GM19324 (cell line): ENCODE measurements around the gene MCM3.
A peak's percentile ranks its signal among the peaks of the same experiment; 100 is the strongest.

ENCODE experiments used
- ATAC-seq: cut with Tn5 transposase; IDR thresholded peaks from one replicate; pipeline ENCODE4 v1.9.1; 2021; ENCODE audit warnings: mild to moderate bottlenecking, moderate library complexity; ENCODE audit not compliant: unreplicated experiment, low FRiP score

The MCM3 gene

DNA sequence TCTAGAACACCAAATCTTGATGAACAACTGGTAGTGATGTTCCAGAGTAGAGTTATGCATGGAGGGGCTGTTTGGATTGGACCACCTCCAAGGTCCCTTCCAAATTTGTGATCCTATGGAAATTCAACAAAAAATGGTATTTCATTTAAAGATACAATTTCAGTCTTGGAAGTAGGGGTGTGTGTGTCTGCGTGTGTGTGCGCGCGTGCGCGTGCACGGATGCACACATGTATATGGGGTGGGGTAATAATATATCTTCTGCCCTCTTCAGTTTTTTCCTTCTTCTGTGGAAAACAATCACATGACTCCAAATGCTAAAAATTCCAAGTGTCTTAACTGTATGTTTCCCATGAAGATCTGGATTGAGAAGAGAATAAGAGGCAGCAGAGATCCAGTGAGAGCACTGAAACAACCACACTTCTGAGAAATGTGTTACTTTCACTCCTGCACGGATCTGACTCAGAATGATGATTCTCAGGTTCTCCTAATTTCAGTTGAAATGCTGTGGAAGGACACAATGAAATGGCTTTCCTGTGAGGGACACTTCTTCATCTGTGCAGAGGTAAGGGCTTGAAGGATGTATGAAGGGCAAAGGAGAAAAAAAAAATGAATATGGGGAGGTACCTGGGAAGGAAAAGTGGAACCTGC lies 29.7 kb downstream of the MCM3 start:
- no peak for ATAC-seq

DNA sequence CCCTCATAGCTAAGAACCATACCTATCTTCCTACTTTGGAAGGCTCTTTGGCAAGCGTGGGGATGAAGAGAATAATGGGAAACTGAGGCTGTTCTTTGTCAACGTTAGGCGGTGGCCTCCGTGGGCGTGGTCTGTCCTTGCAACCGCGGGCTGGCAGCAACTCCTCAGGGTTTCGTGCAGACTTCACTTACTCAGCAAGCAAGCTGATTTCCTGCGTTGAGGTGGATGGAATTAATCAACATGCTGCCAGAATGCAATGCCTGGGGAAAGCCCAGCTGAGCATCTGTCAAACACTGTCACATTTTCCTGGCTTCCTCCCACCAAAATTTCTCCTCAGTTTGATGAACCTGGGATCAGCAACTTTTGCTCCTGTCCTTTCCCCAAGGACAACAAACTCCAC lies 31.0 kb downstream of the MCM3 start:
- no peak for ATAC-seq

DNA sequence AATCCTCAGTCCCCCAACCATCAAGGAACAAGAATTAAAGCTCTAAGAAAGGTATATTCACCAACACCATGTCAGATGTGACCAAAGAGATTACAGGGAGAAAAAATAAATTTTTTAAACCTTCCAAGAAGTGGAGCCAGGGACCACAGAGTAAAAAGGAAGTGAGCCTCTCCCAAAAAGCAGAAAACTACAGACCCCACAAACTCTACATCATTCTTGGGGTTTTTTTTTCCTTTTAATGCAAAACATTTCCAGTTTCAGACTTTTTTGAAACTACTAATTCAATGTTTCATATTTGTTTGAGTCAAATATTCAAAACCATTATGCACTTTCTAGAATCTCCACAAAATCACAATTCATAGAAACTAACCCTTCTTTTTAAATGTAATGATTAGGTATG lies 33.4 kb downstream of the MCM3 start:
- no peak for ATAC-seq

DNA sequence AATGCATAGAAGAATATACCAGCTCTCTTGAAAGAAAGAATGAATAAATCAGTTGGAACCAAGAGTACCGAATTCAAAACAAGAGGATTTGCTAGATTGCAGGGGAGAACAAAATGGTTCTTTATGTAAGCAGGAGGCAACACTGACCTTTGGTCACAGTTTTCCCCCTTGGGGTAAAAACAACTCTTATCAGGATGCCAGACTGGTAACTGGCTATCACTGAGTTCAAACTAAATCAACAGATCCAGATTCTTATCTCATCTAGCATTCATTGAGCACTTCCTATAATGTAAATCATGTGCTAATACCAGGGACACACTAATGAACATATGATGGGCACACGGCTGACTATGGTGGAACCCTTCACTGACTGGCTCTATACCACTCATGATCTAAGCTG lies 35.5 kb downstream of the MCM3 start:
- ATAC-seq: no peak

DNA sequence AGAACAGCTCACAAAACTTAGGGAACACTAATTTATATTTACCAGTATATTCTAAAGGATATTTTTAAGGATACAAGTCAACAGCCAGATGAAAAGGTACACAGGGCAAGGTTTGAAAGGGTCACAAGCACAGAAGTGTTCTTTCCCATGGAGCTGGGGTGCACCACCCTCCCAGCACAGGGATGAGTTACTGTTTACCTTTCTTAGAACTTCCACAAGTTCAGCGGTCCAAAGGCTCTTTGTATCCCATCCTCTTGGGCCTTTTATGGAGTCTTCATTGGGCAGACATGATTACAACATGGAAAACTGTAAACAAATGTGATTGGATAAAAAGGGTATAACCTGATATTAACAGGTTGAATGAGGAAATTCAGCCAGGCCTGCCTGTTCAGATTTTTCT lies 39.1 kb downstream of the MCM3 start:
- no peak for ATAC-seq

DNA sequence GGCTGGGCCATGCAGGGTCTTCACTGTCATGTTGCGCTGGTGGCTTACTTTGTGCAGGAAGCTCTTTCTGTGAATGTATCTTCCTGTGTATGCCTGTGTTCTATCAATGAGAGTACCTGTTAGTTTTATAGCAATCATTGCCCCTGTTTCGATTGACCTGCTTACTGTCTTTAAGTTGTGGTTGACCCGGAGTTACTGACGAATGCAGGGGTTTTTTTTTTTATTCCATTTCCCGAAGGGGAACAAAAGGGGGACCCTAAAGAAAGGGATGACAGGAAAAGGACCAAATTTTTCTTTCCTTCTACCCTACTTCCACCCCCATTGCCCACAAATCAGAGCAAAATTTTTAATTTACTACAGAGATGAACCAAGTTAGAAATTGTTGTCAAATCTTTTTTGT lies 40.1 kb downstream of the MCM3 start, which contains the start of gene IL17F:
Gene IL17F, minus strand, starts transcription at position 101 of the 400 bp plus-strand sequence. Its CDS starts 71 bp downstream, at position 30.
- ATAC-seq: no peak

DNA sequence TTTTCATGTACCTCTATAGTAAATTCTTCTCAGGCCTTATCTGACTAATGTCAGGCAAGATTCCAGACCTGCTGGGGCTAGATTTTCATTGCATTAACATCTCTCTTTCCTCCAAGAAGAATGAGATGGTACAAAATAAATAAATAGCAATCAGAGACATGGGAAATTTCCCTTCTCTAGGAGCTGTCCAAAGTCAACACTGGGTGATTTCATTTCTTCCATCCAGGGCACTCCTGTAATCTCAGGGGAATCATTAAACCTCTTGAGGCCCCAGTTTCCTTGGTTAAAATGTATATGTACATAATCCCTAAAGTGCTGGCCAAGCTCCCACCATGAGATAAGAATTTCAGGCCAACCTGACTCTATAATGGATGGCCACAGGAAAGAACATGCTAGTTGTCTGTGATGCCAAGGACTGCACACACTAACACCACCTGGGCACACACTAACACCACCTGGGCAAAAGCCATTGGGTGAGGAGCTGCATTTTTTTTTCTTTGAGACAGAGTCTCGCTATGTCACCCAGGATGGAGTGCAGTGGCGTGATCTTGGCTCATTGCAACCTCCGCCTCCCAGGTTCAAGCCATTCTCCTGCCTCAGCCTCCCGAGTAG lies 41.2 kb downstream of the MCM3 start:
- ATAC-seq: no peak

DNA sequence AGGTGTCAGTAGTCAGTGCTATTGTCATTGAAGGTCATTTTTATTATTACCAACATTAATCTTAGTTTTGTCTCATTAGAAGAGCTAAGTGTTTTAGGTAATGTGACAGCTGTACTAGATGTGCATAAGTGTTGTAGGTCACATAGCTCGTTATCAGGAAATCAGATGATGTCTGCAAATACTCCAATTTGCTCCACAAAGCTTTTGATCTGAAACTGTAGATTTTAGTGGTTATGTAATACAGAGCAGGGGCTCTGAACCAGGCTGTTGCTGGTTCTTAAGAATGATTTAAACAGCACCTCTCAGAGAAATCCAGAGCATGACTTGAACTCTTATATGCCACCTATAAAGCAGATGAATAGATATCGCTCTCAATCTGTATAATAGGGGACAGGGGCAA lies 42.7 kb downstream of the MCM3 start:
- ATAC-seq: no peak

DNA sequence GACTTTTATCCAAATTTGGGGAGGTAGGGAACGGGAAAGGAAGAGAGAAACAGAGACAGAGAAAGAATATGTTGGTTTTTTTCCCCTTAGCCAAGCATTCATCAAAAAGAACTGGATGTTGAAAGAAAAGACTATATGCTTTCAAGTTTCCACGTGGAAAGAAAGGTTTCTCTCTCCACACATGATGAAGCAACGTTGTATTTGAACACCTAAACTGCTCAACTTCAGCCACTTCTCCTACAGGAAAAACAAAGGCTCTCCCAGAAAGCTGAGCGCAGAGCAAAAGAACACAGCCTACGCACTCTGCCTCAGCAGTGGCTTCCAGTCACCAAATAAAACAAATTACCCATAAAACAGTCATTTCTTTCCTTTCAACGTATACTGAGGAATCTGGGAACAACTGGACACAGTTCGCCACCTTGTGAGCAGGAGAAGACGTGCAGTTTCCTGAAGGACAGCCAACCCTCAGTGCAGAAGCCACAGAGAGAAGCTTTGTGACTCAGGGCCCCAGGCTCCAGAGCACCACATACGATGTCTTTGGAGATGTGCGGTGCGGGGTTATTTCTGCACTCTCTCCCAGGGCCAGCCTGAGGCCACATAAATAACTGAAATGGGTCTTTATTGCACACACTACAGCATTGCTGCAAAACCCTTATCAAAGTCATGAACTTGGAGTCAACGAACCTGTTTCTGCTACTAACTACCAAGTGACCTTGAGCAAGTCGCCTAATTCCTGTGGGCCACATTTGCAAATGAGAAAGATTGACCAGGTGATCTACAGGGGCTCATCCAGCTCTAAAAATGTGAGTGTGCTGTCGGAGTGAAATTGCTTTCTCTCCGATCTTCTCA lies 50.3 kb downstream of the MCM3 start:
- no peak for ATAC-seq

DNA sequence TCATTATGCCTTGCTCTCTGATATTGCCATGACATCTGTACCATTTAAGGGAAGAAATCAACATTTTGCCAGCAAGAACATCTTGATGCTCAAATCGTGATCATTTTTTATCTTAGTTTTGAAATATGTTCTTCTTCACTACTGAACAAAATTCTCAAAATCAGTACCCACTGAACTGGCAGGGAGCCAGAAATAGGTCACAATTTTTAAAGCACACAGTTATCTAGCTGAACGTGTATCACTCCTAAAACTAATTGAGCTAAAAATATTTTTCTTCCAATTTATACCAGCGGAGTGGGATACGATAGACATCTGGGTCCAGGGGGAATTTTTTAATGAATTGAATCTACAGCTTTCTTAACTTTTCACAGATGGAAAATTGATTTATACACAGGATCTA lies 51.5 kb downstream of the MCM3 start:
- no peak for ATAC-seq

DNA sequence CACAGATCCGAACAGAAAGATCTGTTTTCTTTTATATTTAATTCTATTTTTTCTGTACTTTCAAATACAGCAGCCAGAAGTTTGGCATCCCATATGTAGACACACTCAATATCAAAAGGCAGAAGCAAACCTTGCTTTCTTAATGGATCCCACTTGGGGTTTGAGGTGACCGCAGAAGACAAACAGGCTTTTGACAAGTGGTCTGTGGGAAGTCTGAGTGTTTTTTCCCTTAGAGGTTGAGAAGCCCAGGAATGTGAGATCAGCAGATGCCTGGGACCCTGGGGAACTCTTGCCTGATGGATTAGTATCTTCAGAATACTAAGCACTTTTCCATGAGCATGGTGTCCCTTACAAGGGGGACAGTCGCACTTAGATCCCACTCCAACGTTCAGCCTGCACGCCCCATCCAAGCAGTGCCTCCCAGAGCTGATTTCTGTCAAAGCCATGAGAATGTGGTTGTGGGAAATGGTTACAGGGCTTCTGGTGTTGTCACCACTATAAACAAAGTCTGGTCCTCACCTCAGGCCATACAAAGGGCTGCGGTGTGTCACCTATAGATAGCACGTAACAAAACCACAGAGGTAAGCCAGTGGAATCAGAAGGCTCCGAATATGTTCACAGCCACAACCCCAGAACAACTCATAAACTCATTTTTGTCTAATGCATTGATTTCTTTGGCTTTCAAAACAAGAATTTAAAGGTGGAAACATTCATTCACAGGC lies 53.0 kb downstream of the MCM3 start:
- no peak for ATAC-seq

DNA sequence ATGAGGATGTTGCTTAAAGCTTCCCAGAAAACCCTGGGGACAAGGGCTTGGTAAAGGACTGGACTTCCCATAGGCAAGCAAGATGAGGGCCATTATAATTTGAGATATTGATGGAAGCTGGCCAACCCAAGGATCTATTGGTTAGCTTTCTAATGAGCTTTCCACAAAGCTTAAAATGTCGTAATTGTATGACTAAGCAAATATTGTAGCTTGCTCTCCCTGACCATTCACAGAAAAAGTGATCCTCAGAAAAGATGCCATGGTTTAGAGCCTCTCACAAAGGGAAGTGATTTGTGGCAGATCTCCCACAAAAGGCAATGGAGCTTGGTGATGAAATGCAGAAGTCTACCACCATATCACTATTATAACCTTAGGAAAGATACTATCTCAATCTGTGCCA lies 53.9 kb downstream of the MCM3 start:
- ATAC-seq: no peak

DNA sequence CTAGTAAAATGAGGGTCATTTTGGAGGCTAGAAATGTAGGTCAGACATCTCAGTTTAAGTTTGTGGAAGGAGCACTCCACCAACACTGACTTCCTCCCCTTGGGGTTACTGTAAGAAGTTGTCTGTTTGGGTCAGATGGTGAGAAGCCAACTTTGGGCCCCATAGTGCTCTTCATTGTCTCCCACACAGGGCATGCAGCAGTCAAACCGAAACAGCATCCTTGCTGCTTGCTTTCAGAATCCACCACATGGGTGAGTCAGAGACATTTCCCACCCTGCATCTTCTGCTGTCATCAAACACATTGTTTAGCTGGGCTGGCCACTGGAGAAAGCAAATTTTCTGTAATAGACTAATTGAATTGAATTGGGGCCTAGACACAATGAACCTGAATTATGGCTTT lies 57.0 kb downstream of the MCM3 start:
- ATAC-seq: peak; percentile 94

DNA sequence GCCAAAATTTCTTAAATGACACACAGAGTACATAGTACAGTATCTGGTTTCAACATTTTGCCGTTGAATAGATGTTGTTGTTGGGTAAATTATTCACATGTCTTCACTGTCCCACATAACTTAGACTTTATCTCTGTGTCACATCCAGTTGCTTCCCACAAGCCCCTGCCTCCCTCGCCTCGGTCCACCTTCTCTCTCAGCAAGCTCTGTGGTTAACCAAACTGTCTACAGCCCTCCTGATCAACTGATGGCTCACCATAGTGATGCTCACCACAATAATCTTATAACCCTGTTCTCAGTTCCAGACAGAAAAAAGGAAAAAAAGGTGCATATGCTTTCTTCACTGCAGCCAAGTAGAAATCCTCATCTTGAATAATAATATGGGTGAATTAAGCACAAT lies 63.2 kb downstream of the MCM3 start:
- no peak for ATAC-seq

DNA sequence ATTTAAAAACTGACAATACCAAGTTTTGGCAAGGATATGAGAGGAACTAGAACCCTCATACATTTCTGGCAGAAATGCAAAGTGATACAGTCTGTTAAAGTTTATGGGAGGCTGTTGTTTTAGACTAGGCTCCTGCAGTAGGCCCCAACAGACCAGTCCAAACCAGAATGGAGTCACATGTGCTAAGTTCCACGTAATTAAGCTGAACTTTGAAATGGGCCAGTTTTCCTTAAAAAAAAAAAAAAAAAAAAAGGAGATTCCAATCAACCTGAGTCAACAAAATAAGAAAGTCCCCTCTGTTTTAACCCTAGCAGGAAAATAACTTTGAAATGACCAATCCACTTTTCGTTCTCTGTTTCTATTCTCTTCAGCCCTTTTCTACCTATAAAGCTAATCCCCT lies 66.8 kb downstream of the MCM3 start:
- ATAC-seq: no peak

DNA sequence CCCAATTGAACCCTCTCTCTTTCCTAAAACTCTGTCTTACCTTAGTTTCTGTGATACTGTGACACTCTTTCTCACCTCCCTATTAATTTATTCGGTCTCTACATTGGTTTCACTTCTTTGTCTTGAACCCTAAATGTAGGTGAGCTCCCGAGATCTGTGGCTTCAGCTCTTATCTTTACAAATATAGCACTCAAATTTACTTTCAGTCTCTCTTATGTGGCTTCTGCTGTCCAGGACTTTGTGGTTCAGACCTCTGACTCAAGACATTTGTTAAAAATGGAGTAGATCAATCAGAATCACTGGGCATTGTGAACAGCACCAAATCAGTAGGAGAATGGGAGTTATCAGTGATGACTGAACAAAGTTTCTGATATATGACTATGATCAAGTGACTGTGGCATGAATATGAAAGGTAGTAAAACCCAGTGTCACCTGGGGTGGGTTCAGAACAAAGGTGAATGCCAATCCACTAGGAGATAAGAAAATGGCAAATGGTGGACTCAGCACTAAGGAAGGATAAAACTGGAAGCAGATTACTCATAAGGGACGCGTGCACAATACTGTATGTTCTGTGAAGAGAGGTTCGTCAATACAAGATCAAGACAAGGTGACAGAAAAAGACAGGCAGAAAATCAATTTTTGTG lies 67.5 kb downstream of the MCM3 start:
- ATAC-seq: no peak

DNA sequence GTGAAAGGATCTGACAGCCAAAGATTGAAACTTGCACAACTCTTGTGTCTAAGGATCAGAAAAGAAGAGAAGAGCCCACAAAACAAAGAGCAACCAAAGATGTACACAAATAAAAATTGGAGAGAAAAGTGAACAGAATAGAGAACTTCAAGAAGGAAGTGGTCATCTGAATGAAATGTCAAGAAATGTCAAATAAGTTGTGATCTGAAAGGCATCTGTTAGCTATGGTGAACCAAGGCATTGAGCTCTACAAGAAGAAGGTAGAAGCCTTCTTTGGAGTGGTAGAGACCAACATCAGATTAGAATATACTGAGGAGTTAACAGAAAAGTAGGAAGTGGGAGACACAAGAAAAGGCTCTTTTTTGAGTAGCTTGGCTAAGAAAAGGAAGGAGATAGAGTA lies 68.8 kb downstream of the MCM3 start:
- ATAC-seq: no peak
